Uterus (tissue), 4 donors: ENCODE measurements around the gene KDM1A. TPM values are rescaled to one million over a fixed set of nuclear protein-coding genes. Genes with fewer than 3 reads are reported as not detected.

Source experiments
- DNase-seq, 2 donors: peaks; one replicate each; pipeline ENCODE4 v3.0.0-alpha.2; 2019 to 2020
- H3K27ac ChIP-seq, 2 donors: fragments of 200-600 bp; sonication (generic); 1 replicate in 1 of 2; 2 replicates in 1 of 2; pipeline ENCODE4 v1.5.1; 2016 to 2018
- H3K27me3 ChIP-seq, 2 donors: fragments of 200-600 bp; sonication (generic); one replicate each; pipeline ENCODE4 v1.5.1; 2018 to 2019; ENCODE audit warnings: control low read depth in 1 of 2
- H3K36me3 ChIP-seq, 2 donors: fragments of 200-600 bp; sonication (generic); one replicate each; pipeline ENCODE4 v1.5.1; 2019; ENCODE audit warnings: control low read depth in 1 of 2
- H3K4me1 ChIP-seq, 2 donors: fragments of 200-600 bp; sonication (generic); one replicate each; pipeline ENCODE4 v1.5.1; 2018 to 2019; ENCODE audit warnings: control low read depth in 1 of 2
- H3K4me3 ChIP-seq, 2 donors: fragments of 200-600 bp; sonication (generic); 1 replicate in 1 of 2; 2 replicates in 1 of 2; pipeline ENCODE4 v1.5.1; 2018 to 2019; ENCODE audit warnings: mild to moderate bottlenecking in 1 of 2
- H3K9me3 ChIP-seq, 2 donors: fragments of 200-600 bp; sonication (generic); one replicate each; pipeline ENCODE4 v1.5.1; 2019; ENCODE audit warnings: control low read depth in 1 of 2
- CTCF ChIP-seq, 4 experiments: fragments of 200-600 bp in 2 of 4; fragments of 450-650 bp in 2 of 4; sonication (generic) in 2 of 4; IDR thresholded peaks; one replicate each; pipeline ENCODE4 v1.5.1; 2016 to 2019; ENCODE audit warnings: antibody characterized with exemption in 4 of 4, mild to moderate bottlenecking in 2 of 4, moderate library complexity in 1 of 4
- POLR2A ChIP-seq, 2 donors: fragments of 450-650 bp; IDR thresholded peaks; one replicate each; pipeline ENCODE4 v1.6.1; 2016; ENCODE audit warnings: antibody characterized with exemption in 2 of 2, mild to moderate bottlenecking in 1 of 2, moderate library complexity in 1 of 2
- intact Hi-C: fragments of 100-400 bp; cut with DNase I; formaldehyde crosslinking; loops from one replicate; pipeline ENCODE4 v1.15.1; 2023; ENCODE audit warnings: low total_unique reads
- total RNA-seq, 4 donors: library from RNA; depleted of rRNA in 3 of 4; stranded (reverse); fragments of >200 nt in 3 of 4; gene quantifications; one replicate each; pipeline versions ENCODE4 v1.1.0 to v1.2.4, GENCODE V29; 2014 to 2023
- donor health status: DM: yes; HTN: yes; CAD: no.

Gene KDM1A
- total RNA-seq, 4 donors from 2014 or later: 31.5 to 137 (median 57.3) TPM

- no peak for DNase-seq
- H3K4me1 ChIP-seq: no peaks in the 10 kb centered on the region
- H3K9me3 ChIP-seq: no peaks in the 10 kb centered on the region
- H3K27ac ChIP-seq: no peak overlapping the region
- TF ChIP-seq POLR2A (IDR thresholded peaks at IDR 0.05) (no peak), CTCF (IDR thresholded peaks at IDR 0.05) (no peak)
- no peaks in the 10 kb centered on the region for H3K27me3 ChIP-seq
- H3K36me3 ChIP-seq: no peaks in the 10 kb centered on the region
- intact Hi-C loops: no loop called here
- H3K4me3 ChIP-seq: no peak overlapping the region
Observed at GRCh38 chr1:23079025-23079424, 59.8 kb downstream of the KDM1A start.

GRCh38 chr1:23080885-23081284, 61.6 kb downstream of the KDM1A start:
- no peaks in the 10 kb centered on the region for H3K36me3 ChIP-seq
- no peaks in the 10 kb centered on the region for H3K27me3 ChIP-seq
- no peak overlapping the region for H3K4me3 ChIP-seq

GRCh38 chr1:23081376-23081775, 62.1 kb downstream of the KDM1A start:
- H3K27ac ChIP-seq: no peak overlapping the region
- DNase-seq: no peak
- no peaks in the 10 kb centered on the region for H3K9me3 ChIP-seq
- H3K4me1 ChIP-seq: no peaks in the 10 kb centered on the region
- H3K27me3 ChIP-seq: no peaks in the 10 kb centered on the region
- H3K36me3 ChIP-seq: no peaks in the 10 kb centered on the region
- intact Hi-C loops: no loop called here
- no peak overlapping the region for H3K4me3 ChIP-seq
- TF ChIP-seq POLR2A (IDR thresholded peaks at IDR 0.05) (no peak), CTCF (IDR thresholded peaks at IDR 0.05) (no peak)

More at GRCh38 chr1:23080885-23081284, 61.6 kb downstream of the KDM1A start:
- intact Hi-C loops: no loop called here
- no peak overlapping the region for H3K27ac ChIP-seq
- no peak for DNase-seq
- H3K4me1 ChIP-seq: no peaks in the 10 kb centered on the region
- H3K9me3 ChIP-seq: no peaks in the 10 kb centered on the region
- TF ChIP-seq CTCF (IDR thresholded peaks at IDR 0.05) (no peak), POLR2A (IDR thresholded peaks at IDR 0.05) (no peak)

- intact Hi-C loops: no loop called here
- Histone ChIP-seq H3K4me1 (no peaks in the 10 kb centered on the region), H3K27ac (peak overlapping the region in 1 of 2 donors; percentile 46), H3K27me3 (no peaks in the 10 kb centered on the region), H3K9me3 (no peaks in the 10 kb centered on the region), H3K4me3 (no peak overlapping the region), H3K36me3 (no peaks in the 10 kb centered on the region)
- DNase-seq: peak; percentile 26 to 56
- TF ChIP-seq CTCF (IDR thresholded peaks at IDR 0.05) (no peak), POLR2A (IDR thresholded peaks at IDR 0.05) (no peak)
Observed at GRCh38 chr1:23083714-23084480, 64.6 kb downstream of the KDM1A start.

- H3K9me3 ChIP-seq: no peaks in the 10 kb centered on the region
- H3K36me3 ChIP-seq: no peaks in the 10 kb centered on the region
- DNase-seq: no peak
- intact Hi-C loops: no loop called here
- TF ChIP-seq POLR2A (IDR thresholded peaks at IDR 0.05): no peak
- TF ChIP-seq CTCF (IDR thresholded peaks at IDR 0.05): no peak
- no peak overlapping the region for H3K4me3 ChIP-seq
- no peak overlapping the region for H3K27ac ChIP-seq
- no peaks in the 10 kb centered on the region for H3K27me3 ChIP-seq
- H3K4me1 ChIP-seq: no peaks in the 10 kb centered on the region
Observed at GRCh38 chr1:23084880-23085279, 65.6 kb downstream of the KDM1A start.
